Body of pancreas (tissue), 4 donors: Measurements from ENCODE around the gene PACRG.

Experiments used
- POLR2A ChIP-seq, 3 donors: fragments of 450-650 bp; IDR thresholded peaks; one replicate each; pipeline ENCODE4 v1.6.1; 2016; ENCODE audit warnings: antibody characterized with exemption in 3 of 3, mild to moderate bottlenecking in 2 of 3
- TF ChIP-seq, protein P1 (sequence below), 7 experiments: fragments of 450-650 bp in 4 of 7; fragments of 200-600 bp in 3 of 7; sonication (generic) in 3 of 7; IDR thresholded peaks; one replicate each; pipeline ENCODE4 v1.5.1; 2016 to 2019; ENCODE audit warnings: antibody characterized with exemption in 7 of 7

DNA sequence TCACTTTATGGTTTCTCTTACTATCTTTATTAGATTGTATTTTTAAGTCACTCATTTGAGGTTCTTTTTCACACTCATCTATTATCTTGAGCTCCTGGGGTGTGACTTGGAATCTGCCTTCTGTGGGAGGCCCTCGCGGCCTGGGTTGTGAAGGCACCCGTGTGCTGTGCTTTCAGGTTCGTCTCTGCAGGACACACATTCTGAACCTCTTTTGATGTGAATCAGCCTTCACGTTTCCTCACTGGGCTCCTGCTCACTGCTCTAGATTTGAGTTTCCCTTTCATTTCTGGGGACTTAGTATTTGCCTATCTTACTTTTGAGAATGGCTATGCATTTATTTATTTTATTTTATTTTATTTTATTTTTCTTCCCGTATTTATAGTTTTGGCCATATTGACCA, 97.8 kb downstream of the PACRG start:
- TF ChIP-seq, protein P1, sequence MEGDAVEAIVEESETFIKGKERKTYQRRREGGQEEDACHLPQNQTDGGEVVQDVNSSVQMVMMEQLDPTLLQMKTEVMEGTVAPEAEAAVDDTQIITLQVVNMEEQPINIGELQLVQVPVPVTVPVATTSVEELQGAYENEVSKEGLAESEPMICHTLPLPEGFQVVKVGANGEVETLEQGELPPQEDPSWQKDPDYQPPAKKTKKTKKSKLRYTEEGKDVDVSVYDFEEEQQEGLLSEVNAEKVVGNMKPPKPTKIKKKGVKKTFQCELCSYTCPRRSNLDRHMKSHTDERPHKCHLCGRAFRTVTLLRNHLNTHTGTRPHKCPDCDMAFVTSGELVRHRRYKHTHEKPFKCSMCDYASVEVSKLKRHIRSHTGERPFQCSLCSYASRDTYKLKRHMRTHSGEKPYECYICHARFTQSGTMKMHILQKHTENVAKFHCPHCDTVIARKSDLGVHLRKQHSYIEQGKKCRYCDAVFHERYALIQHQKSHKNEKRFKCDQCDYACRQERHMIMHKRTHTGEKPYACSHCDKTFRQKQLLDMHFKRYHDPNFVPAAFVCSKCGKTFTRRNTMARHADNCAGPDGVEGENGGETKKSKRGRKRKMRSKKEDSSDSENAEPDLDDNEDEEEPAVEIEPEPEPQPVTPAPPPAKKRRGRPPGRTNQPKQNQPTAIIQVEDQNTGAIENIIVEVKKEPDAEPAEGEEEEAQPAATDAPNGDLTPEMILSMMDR (IDR thresholded peaks at IDR 0.05), result no peak
- no peak for TF ChIP-seq POLR2A (IDR thresholded peaks at IDR 0.05)
